Stimulated activated naive CD8-positive, alpha-beta T cell treated with anti-CD3 and anti-CD28 coated beads, Interleukin-15, Interleukin-2, amounts not matched to agents 100 ng/mL and 50 ng/mL, for 24 hours (primary cell): ENCODE data around the gene CSNK1E.

Experiments
- H3K27ac Mint-ChIP-seq: one replicate; pipeline ENCODE4 v1.8.0; 2021; ENCODE audit warnings: mild to moderate bottlenecking, mixed read lengths
- H3K27me3 Mint-ChIP-seq: one replicate; pipeline ENCODE4 v1.8.0; 2021; ENCODE audit warnings: mixed read lengths
- H3K36me3 Mint-ChIP-seq: one replicate; pipeline ENCODE4 v1.8.0; 2021; ENCODE audit warnings: low read depth, mixed read lengths
- H3K4me1 Mint-ChIP-seq: one replicate; pipeline ENCODE4 v1.8.0; 2021; ENCODE audit warnings: low read depth, mixed read lengths
- H3K4me3 Mint-ChIP-seq: one replicate; pipeline ENCODE4 v1.8.0; 2021; ENCODE audit warnings: mild to moderate bottlenecking, mixed read lengths
- H3K9me3 Mint-ChIP-seq: one replicate; pipeline ENCODE4 v1.8.0; 2021; ENCODE audit warnings: mixed read lengths

Gene CSNK1E

DNA sequence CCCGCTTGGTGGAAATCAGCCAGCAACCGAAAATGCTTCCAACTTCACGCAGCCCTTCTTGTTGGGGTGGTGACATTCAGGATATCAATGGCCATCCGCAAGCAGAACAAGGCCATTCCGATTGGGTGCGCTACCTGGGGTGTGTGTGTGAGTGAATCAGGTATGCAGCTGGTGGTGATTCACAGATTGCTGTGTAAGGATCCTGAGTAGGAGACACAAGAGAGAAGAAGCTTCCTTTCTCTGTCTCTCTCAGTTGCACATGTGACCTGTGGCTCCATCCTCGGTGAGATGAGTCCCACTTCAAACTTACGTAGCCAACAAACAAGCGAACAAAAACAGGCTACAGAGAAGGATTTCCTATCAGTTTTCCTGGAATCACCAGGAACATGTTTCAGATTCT, 34.8 kb downstream of the CSNK1E start:
- Mint-ChIP-seq H3K9me3 (no peaks in the 10 kb centered on the region), H3K36me3 (no peaks in the 10 kb centered on the region), H3K27ac (no peak overlapping the region), H3K4me3 (no peak overlapping the region), H3K27me3 (no peaks in the 10 kb centered on the region), H3K4me1 (no peaks in the 10 kb centered on the region)

DNA sequence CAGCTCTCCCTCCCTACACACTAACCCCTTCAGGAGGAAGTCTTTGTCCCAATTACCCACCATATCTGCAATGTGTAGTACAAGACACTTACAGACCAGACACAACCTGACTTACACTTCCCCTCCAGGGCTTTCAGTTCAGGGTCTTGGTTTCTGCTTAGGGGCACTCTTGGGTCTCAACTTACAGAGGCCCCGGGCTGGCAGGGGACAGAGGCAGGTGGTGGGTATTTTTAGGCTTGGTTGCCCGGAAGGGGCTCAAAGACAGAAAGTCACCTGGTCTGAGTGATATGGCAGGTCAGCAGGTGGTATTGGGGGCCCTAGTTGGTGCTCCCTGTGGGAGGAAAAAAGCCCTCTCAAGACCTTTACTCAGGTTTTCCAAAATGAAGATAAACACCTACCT, 41.1 kb downstream of the CSNK1E start:
- peaks cover 26% of the 10 kb centered on the region for H3K4me1 Mint-ChIP-seq
- H3K36me3 Mint-ChIP-seq, result no peaks in the 10 kb centered on the region
- H3K27me3 Mint-ChIP-seq, result no peaks in the 10 kb centered on the region
- no peak overlapping the region for H3K4me3 Mint-ChIP-seq
- H3K9me3 Mint-ChIP-seq, result no peaks in the 10 kb centered on the region
- H3K27ac Mint-ChIP-seq, result no peak overlapping the region

- Mint-ChIP-seq H3K36me3 (no peaks in the 10 kb centered on the region), H3K4me1 (peaks cover 48% of the 10 kb centered on the region), H3K27me3 (no peaks in the 10 kb centered on the region), H3K9me3 (no peaks in the 10 kb centered on the region), H3K4me3 (peak overlapping the region; percentile 88), H3K27ac (peak overlapping the region; percentile 91)
These were observed 44.0 kb downstream of the CSNK1E start for GRCh38 chr22:38273135-38273826.

- Mint-ChIP-seq H3K27me3 (no peaks in the 10 kb centered on the region), H3K4me1 (peaks cover 51% of the 10 kb centered on the region), H3K27ac (peak within 1 kb of the TSS; percentile 91), H3K4me3 (peak within 1 kb of the TSS; percentile 88), H3K36me3 (no peaks in the 10 kb centered on the region), H3K9me3 (no peaks in the 10 kb centered on the region)
These were observed 44.7 kb downstream of the CSNK1E start, which contains the start of gene TMEM184B for GRCh38 chr22:38272373-38273134. TMEM184B (minus strand) TSS chr22:38273010; CDS start chr22:38247961, 25,049 bp downstream.

GRCh38 chr22:38271927-38272372, 45.3 kb downstream of the CSNK1E start:
- Mint-ChIP-seq H3K27ac (peak overlapping the region; percentile 71), H3K4me1 (peaks cover 56% of the 10 kb centered on the region), H3K27me3 (no peaks in the 10 kb centered on the region), H3K4me3 (peak overlapping the region; percentile 85), H3K36me3 (no peaks in the 10 kb centered on the region), H3K9me3 (no peaks in the 10 kb centered on the region)

DNA sequence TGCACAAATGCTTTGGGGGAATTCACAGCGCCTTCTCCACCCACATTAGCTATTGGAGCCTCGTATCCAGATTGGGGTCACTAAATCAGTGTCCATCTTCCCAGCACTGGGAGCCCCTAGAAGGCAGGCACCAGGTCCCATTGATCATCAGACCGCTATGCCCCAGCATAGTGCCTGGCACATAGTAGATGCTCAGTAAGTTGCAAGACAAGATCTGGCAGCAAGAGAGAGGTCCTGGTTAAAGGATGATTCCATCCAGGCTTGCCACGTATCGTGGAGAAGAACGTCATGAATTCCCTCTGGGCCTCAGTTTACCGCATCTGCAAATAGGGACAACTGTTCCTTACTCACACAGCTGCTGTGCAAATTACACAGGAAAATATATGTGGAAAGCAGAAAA, 46.1 kb downstream of the CSNK1E start:
- Mint-ChIP-seq H3K9me3 (no peaks in the 10 kb centered on the region), H3K27me3 (no peaks in the 10 kb centered on the region), H3K36me3 (no peaks in the 10 kb centered on the region), H3K4me3 (peak overlapping the region; percentile 10), H3K27ac (no peak overlapping the region), H3K4me1 (peaks cover 64% of the 10 kb centered on the region)

DNA sequence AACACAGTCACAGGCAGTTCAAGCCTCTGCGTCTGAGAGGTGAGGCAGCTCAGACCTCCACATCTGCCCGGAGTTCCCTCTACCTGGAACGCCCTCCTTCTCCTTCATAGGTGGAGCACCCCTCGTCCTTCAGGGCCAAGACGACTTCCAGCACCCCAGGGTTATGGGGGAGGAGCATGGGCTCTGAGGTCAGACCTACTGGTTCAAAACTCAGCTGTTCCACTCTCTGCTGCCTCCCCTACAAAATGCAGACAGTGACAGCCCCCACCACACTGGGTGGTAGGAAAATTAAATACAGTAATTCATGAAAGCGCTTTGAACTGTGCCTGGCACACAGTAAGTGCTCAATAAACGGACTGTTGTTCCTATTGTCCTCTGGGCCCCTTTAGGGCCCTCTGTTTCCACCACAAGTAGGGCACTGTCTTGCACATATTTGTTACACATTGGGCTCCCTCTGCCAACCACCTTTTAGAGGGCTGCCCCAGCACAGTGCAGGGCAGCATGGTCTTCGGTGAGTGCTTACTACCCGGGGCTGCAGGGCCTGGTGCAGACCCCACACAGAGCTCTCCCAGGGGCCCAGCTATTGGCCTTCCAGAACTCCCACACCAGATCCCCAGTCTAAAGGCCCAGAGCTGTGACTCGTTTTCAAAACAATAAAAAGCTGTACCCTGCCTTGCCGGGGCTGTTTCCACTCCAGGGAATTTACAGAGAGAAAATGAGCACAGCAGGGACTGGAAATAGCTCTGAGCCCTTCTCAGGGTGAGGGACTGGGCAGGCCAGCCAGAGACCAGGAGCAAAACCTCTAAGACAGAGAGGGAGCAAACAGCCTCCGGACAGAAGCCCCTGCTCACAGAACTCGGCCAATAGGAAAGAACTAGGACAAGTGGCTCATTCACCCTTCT, 46.9 kb downstream of the CSNK1E start:
- no peaks in the 10 kb centered on the region for H3K36me3 Mint-ChIP-seq
- peaks cover 71% of the 10 kb centered on the region for H3K4me1 Mint-ChIP-seq
- H3K9me3 Mint-ChIP-seq, result no peaks in the 10 kb centered on the region
- H3K4me3 Mint-ChIP-seq, result no peak overlapping the region
- H3K27me3 Mint-ChIP-seq, result no peaks in the 10 kb centered on the region
- no peak overlapping the region for H3K27ac Mint-ChIP-seq

GRCh38 chr22:38269466-38269865, 47.8 kb downstream of the CSNK1E start:
- Mint-ChIP-seq H3K27ac (no peak overlapping the region), H3K4me1 (peaks cover 68% of the 10 kb centered on the region), H3K9me3 (no peaks in the 10 kb centered on the region), H3K27me3 (no peaks in the 10 kb centered on the region), H3K4me3 (no peak overlapping the region), H3K36me3 (no peaks in the 10 kb centered on the region)

DNA sequence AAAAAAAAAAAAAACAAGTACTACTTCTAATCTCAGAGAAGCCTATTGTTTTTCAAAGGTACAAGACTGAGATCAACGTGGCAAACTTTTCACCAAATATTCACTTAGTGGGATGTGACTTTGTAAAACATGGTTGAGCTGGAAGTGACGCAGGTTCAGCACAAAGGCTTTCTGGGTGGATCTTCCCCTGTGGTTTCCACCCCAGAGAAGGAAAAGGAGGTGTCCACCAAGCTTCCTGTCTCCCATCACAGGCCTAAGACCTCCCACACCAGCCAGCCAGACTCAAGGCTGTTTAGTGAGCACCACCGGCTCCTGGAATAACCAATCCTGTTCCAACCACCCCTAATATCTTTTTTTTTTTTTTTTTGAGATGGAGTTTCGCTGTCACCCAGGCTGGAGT, 50.1 kb downstream of the CSNK1E start:
- H3K4me1 Mint-ChIP-seq, result peaks cover 65% of the 10 kb centered on the region
- no peaks in the 10 kb centered on the region for H3K27me3 Mint-ChIP-seq
- H3K36me3 Mint-ChIP-seq, result peaks cover 4% of the 10 kb centered on the region
- H3K9me3 Mint-ChIP-seq, result no peaks in the 10 kb centered on the region
- no peak overlapping the region for H3K4me3 Mint-ChIP-seq
- H3K27ac Mint-ChIP-seq, result peak overlapping the region; percentile 76

DNA sequence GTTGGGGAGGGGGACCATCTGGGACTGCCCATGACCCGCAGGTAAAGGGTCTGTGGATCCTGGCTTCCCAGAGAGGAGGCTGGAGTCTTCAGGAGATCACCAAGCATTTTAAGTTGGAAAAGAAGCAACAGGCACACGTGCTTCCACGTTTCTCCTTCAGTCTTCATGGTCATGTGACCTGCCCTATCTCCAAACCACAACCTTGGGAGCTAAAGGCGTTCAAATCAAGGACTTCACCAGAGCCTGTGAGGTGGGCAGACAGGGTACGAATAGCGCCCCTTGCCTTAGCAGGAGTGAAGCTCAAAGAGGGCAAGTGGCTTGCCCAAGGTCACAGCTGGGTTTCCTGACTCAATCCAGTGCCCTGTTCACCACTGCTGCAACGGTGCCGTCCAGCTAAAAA, 51.1 kb downstream of the CSNK1E start:
- peaks cover 4% of the 10 kb centered on the region for H3K36me3 Mint-ChIP-seq
- no peaks in the 10 kb centered on the region for H3K9me3 Mint-ChIP-seq

DNA sequence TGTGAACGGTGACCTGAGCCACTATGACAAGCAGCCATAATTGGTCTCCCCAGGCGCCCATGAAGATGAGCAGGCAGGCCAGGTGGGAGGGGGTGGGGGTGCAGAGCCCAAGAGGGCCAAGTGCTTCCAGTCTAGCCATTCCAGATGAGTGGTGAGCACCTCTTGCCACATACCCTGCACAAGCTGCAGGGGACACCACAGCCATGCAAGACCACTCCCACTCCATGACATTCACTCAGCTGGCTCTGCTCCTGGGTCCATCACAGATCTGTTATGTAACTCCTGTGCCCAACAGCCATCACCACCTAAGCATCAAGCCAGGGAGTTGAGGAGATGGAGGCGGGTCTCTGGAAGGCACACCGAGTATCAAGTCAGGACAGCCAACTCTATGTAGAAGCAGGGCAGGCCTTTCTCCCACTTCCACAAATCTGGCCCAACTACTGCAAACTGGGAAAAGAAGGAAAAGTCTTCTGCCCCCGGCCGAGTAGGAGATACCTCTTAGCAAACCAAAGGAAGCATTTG, 52.9 kb downstream of the CSNK1E start:
- no peaks in the 10 kb centered on the region for H3K9me3 Mint-ChIP-seq
- peaks cover 46% of the 10 kb centered on the region for H3K4me1 Mint-ChIP-seq
- no peak overlapping the region for H3K4me3 Mint-ChIP-seq
- H3K27ac Mint-ChIP-seq, result no peak overlapping the region
- H3K27me3 Mint-ChIP-seq, result no peaks in the 10 kb centered on the region
- peaks cover 4% of the 10 kb centered on the region for H3K36me3 Mint-ChIP-seq

More for the DNA sequence above, 51.1 kb downstream of the CSNK1E start:
- H3K27me3 Mint-ChIP-seq, result no peaks in the 10 kb centered on the region
- H3K4me1 Mint-ChIP-seq, result peaks cover 60% of the 10 kb centered on the region
- peak overlapping the region; percentile 76 for H3K27ac Mint-ChIP-seq
- H3K4me3 Mint-ChIP-seq, result no peak overlapping the region

GRCh38 chr22:38262051-38262795, 55.0 kb downstream of the CSNK1E start:
- Mint-ChIP-seq H3K4me1 (peaks cover 33% of the 10 kb centered on the region), H3K27ac (peak overlapping the region; percentile 33), H3K27me3 (no peaks in the 10 kb centered on the region), H3K4me3 (no peak overlapping the region), H3K9me3 (no peaks in the 10 kb centered on the region), H3K36me3 (peaks cover 4% of the 10 kb centered on the region)

DNA sequence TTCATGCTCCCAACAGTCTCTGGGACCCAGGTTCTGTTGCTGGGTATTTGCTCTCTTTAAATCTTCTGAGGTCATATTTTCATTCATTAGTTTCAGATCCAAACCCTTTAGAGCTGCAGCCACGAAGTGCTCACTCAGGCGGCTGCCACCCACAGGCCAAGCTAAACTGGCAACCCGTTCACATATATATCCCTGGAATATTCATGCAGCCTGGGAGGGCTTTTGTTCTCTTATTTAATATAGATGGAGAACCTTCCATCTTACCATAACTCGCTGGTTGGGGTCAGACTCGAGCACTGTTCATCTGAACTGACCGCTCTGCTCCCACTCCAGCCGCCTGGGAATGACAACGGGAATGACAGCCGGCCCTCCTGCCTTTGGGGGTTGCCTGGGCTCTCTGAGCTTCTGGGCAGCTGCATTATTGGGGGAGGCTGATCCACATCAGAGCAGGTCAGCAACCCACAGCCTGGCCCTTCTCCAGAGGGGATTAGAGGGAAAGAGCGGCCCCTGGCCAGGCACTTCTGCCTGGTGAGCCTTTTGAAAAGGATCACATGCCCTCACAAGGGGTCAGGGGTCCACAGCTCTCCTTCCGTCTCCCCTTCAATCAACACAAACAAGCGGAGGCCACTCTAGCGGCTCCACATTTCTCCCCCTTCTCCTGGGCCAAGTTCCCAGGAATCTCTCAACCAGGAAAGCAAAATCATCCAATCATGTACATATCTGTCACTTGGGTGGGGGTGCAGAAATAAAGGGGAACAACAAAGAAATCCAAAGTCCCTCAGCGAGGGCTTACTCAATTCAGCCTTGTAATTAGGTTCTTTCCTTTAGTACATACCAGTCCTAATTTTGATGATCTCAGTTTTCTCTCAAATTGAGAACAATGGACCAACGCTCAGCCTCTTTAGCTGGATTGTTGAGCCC, 56.2 kb downstream of the CSNK1E start:
- H3K4me3 Mint-ChIP-seq, result no peak overlapping the region
- H3K27ac Mint-ChIP-seq, result no peak overlapping the region
- H3K9me3 Mint-ChIP-seq, result no peaks in the 10 kb centered on the region
- no peaks in the 10 kb centered on the region for H3K27me3 Mint-ChIP-seq
- peaks cover 21% of the 10 kb centered on the region for H3K4me1 Mint-ChIP-seq
- peaks cover 4% of the 10 kb centered on the region for H3K36me3 Mint-ChIP-seq
